Esophagus (tissue), 2 donors: ENCODE data around the gene PKD1. TPM values are rescaled to one million over a fixed set of nuclear protein-coding genes. Genes with fewer than 3 reads are reported as not detected.
"Not testable (repeated sequence)": the region's sequence is repeated elsewhere in the genome, so short reads cannot be mapped to it uniquely, and the experiment has no call there.

Experiments
- H3K27ac ChIP-seq, 2 donors: one replicate each; pipeline ENCODE4 v1.5.1; 2013; ENCODE audit warnings: low read depth in 2 of 2, mild to moderate bottlenecking in 2 of 2, inconsistent platforms in 1 of 2, low read length in 1 of 2, moderate library complexity in 1 of 2
- H3K27me3 ChIP-seq, 2 donors: one replicate each; pipeline ENCODE4 v1.6.1; 2013; ENCODE audit warnings: low read length in 2 of 2, control low read depth in 1 of 2, mild to moderate bottlenecking in 1 of 2; ENCODE audit not compliant: insufficient read depth in 2 of 2, control insufficient read depth in 1 of 2
- H3K36me3 ChIP-seq, 2 donors: one replicate each; pipeline ENCODE4 v1.6.1; 2013; ENCODE audit warnings: low read length in 1 of 2; ENCODE audit not compliant: control insufficient read depth in 2 of 2, insufficient read depth in 2 of 2
- H3K4me1 ChIP-seq, 2 donors: one replicate each; pipeline ENCODE4 v1.6.1; 2013; ENCODE audit warnings: low read length in 1 of 2; ENCODE audit not compliant: control insufficient read depth in 2 of 2, insufficient read depth in 2 of 2
- H3K4me3 ChIP-seq, 2 donors: one replicate each; pipeline ENCODE4 v1.5.1; 2013; ENCODE audit warnings: low read length in 2 of 2, mild to moderate bottlenecking in 2 of 2, low read depth in 1 of 2, moderate library complexity in 1 of 2
- H3K9me3 ChIP-seq, 2 donors: one replicate each; pipeline ENCODE4 v1.6.1; 2013; ENCODE audit warnings: mild to moderate bottlenecking in 2 of 2, low read depth in 1 of 2, low read length in 1 of 2, moderate library complexity in 1 of 2; ENCODE audit not compliant: control insufficient read depth in 2 of 2, insufficient read depth in 1 of 2
- WGBS, 2 donors: extraction: QIAGEN DNeasy Blood & Tissue Kit; methylation state at CpG; one replicate each; pipeline ENCODE4 v1.1.7; 2013; 5-methylcytosine and 5-hydroxymethylcytosine counted together
- polyA plus RNA-seq, 2 donors: library from polyadenylated mRNA; stranded (reverse); fragments of 200-250 nt; gene quantifications; one replicate each; pipeline ENCODE4 v1.2.3, GENCODE V29; 2013
- donor health status: healthy with polysubstance abuse.
- donor health status: Bipolar disorder and iron deficiency.

Gene PKD1
- polyA plus RNA-seq, 2 donors = 40.5 to 78.0 TPM

DNA sequence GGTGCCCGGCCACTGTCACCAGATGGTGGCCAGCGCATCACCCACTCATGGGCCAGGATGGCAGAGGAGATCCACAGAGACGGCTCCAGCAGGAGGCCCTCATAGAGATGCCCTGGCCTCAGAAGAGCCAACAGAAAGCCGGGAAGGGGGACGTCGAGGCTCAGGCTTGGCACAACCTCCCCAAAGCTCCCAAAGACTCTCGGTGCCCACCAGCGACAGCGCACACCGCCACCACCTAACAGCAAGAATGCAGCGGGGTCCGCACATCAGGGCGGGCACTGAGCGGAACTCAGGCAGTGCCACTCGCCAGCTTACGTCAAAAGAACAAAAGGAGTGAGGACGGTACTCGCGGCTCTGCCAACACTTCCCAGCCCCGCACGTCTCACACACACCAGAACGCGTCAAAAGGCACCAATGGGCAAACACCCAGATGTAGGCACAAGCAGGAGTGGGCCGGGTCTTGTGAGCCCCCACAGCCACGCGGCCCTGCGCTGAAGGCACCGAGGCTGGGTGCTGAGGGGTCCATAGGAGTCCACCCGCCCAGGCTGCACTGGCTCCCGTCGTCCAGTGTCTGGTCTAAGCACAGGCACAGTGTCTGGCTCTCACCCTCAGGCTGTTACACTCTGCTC is 8.7 kb downstream of the PKD1 start:
- H3K27me3 ChIP-seq, H3K9me3 ChIP-seq, H3K4me3 ChIP-seq, H3K36me3 ChIP-seq: not testable (repeated sequence)
- H3K27ac ChIP-seq = peak overlapping the region; percentile 84 to 91
- WGBS, 2 donors = 46 to 68% methylated on average over 31 of the region's 31 CpGs
- H3K4me1 ChIP-seq = peaks cover 8 to 36% of the 10 kb centered on the region in 2 donors

DNA sequence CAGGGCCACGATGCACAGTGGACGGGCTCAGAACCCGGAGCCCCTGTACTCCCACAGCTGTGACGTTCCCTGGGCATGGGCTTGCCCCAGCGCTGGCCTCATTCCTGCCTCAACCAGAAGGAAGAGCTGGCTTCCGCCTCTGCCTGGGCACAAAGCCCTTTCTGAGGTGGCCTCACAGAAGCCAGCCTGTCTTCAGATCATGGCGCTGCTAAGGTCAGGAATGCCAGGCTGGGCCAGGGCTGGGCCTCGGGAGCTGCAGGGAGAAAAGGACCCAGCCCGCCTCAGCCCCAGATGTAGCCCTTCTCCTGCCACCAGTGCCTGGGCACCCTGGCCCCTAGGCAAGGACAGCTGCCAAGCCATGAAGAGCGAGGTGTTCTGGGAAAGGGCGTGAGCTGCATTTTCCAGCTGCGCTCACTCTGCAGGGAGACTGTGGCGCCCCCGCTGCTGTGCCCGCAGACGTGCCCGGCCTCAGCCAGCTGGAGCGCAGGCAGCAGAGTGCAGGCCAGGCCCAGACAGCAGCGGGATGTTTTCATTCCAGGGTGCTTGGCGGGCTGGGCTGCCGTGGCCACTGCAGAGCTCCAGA is 9.4 kb downstream of the PKD1 start:
- H3K4me3 ChIP-seq, H3K9me3 ChIP-seq, H3K36me3 ChIP-seq, H3K27me3 ChIP-seq: not testable (repeated sequence)
- H3K27ac ChIP-seq = peak overlapping the region; percentile 84 to 91
- 22 to 37% methylated on average over 19 to 21 of the region's 21 CpGs for WGBS, 2 donors
- peaks cover 8 to 40% of the 10 kb centered on the region in 2 donors for H3K4me1 ChIP-seq

DNA sequence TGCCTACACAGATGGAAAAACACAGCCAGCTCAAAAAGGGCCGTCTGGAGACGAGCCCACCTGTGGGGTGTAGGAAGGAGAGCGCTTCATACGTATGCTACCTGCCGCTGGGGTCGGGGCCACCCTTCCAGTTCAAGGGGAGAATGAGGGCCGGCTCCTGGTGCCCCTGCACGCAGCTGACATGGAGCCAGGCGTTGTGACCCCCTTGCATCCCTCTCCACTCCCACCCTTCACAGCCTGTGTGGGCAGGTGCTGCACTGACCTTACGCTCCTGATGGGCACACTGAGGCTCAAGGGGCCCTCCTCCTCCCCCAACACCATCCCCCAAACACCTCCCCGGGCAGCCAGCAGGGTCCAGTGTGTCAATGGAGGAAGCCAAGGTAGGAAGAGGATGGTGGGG is 10.1 kb downstream of the PKD1 start:
- not testable (repeated sequence) for H3K36me3 ChIP-seq, H3K4me3 ChIP-seq, H3K27me3 ChIP-seq, H3K9me3 ChIP-seq
- peaks cover 8 to 40% of the 10 kb centered on the region in 2 donors for H3K4me1 ChIP-seq
- peak overlapping the region; percentile 84 to 91 for H3K27ac ChIP-seq
- 35 to 38% methylated on average over 11 of the region's 11 CpGs for WGBS, 2 donors

DNA sequence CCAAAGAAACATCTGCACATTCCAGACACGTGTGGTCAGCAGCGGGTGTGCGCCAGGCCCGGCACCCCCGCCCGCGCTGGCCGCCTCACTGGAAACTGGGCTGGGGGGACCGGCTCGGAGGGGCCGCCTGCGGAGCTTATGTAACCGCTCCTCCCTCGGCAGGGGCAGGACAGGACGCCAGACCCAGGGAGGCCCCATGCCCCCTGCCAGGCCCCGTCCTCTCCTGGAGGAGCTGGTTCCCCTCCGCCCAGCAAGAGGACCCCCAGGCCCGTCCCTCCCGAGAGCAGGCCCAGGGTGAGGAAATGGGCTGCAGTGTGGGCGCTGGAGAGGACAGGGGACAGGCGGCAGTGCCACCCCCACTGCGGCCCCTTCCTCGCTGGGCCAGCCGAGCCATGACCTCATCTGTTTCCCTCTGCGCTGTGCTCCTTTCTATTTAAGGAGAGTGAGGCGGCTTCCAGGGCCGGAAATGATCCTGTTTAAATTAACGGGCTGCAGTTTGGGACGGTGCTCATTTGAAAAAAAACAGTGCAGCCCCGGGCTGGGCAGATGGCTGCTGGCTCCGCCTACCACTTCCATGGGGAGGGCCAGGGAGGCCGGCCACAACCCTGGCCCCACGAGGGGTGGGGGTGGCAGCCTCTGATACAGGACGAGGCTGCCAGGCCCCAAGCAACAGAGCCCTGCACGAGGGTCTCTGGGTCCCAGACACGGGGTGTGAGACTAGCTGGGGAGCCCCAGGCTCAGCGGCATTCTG is 10.8 kb downstream of the PKD1 start:
- not testable (repeated sequence) for H3K9me3 ChIP-seq, H3K4me3 ChIP-seq, H3K36me3 ChIP-seq, H3K27me3 ChIP-seq
- Histone ChIP-seq H3K4me1 (peaks cover 8 to 40% of the 10 kb centered on the region in 2 donors), H3K27ac (peak overlapping the region; percentile 84 to 91)
- 23 to 32% methylated on average over 28 to 37 of the region's 37 CpGs for WGBS, 2 donors

DNA sequence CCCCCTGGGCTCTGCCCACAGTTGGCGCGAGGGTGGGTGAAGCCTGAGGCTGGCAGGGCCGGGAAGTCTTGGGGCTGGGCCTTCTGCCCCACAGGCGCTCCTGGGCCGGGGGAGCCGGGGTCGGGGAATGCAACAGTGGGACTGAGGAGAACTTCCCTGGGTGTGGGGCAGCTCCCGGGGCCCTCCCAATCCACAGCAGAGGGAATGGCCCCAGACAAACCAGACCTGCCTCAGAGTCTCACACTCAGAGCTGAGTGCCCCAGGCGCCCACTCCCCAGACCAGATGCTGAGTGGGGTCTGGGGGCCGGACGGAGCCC is 11.4 kb downstream of the PKD1 start:
- Histone ChIP-seq H3K27ac (peak overlapping the region; percentile 81 to 91), H3K4me1 (peaks cover 8 to 40% of the 10 kb centered on the region in 2 donors)
- WGBS, 2 donors = 26 to 30% methylated on average over 8 to 11 of the region's 11 CpGs
- H3K36me3 ChIP-seq, H3K4me3 ChIP-seq, H3K9me3 ChIP-seq, H3K27me3 ChIP-seq: not testable (repeated sequence)

DNA sequence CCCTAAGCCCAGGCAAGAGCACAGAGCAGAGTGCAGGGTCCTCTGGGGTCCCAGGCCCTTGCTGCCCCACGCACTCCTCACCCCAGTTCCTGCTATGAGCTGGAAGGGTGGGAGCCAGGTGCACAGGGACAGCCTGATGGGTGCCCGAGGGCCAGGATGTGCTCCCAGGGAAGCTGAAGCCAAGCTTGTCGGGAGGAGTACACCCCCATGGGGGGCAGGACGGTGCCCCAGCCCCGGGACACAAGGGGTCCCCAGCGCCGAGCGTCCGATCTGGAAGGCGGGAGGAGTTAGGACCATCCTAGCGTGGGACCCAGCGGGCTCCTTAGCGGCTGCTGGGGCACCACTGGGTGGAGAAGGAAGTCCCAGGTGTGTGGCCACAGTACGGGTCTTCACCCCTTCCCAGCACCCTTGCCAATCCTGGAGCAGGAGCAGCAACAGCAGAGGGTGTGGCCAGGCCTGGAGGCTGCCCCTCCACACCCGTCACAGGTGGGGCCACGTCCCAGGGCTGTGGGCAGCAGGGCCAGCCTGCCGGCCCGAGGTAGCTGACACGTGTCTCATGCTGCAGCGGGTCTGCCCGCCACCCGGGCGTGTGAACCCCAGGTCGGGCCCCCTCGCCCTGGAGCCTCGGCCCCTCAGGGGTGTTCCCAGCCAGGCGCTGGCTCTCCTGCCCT is 11.9 kb downstream of the PKD1 start:
- peaks cover 8 to 40% of the 10 kb centered on the region in 2 donors for H3K4me1 ChIP-seq
- peak overlapping the region; percentile 81 to 91 for H3K27ac ChIP-seq
- 32 to 36% methylated on average over 13 to 25 of the region's 27 CpGs for WGBS, 2 donors
- H3K27me3 ChIP-seq, H3K9me3 ChIP-seq, H3K36me3 ChIP-seq, H3K4me3 ChIP-seq: not testable (repeated sequence)

DNA sequence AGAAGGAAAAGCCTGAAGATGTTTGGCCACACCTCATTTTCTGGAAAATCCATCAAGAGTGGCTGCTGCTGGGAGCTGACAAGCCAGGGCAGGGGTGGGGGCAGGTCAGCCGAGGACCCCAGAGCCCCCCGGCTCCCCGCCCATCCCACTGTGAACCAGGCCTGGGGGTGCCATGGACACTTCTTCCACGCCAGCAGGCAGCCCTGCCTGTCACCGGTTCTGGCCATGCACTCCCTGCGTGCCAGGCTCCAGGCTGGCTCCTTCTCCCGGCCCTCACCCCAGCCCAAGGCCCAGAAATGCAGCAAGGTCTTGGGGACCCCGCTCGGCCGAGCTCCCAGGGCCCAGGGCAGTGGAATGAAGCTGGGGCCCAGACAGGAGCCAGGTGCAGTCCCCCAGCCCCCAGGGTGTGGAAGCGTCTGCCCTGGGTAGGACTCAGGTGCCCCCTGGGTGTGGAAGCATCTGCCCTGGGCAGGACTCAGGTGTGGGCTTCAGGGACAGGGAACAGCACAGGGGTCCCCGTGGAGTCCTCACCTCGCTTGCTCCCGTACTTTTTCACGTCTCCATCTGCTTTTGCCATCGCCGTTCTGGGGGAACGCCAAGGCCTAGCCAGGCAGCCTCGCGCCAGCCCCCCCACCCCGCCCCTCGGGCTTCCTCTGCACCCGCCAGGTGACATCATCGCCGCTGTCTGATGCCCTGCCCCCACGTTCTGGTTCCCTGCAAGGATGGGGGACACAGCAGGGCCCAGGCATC is 12.6 kb downstream of the PKD1 start:
- H3K9me3 ChIP-seq, H3K36me3 ChIP-seq, H3K4me3 ChIP-seq, H3K27me3 ChIP-seq: not testable (repeated sequence)
- 40 to 56% methylated on average over 14 to 21 of the region's 26 CpGs for WGBS, 2 donors
- Histone ChIP-seq H3K4me1 (peaks cover 8 to 40% of the 10 kb centered on the region in 2 donors), H3K27ac (peak overlapping the region in 1 of 2 donors; percentile 91)

DNA sequence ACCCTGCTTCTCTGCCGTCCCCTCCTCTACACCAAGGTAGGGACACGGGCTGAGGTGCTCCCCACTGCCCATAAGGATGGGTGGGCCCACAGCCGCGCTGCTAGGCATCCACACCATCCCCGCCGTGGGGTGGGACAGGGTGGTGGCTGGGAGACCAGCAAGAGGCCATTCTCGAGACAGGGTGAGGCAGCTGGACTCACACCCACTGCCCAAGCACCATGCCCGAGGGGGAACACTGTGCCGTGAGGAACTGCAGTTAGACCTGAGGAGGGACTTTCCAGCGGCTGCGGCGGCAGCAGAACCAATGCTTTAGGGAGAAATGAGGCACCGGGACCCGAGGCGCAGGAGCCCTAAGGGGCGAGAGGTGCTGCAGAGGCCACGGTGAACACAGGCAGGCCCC is 13.3 kb downstream of the PKD1 start:
- 61 to 71% methylated on average over 17 of the region's 17 CpGs for WGBS, 2 donors
- Histone ChIP-seq H3K4me3 (no peak overlapping the region), H3K27ac (peak overlapping the region; percentile 54 to 81), H3K4me1 (peaks cover 8 to 40% of the 10 kb centered on the region in 2 donors), H3K36me3 (peaks cover 0 to 2% of the 10 kb centered on the region in 2 donors), H3K27me3 (no peaks in the 10 kb centered on the region), H3K9me3 (no peaks in the 10 kb centered on the region)

DNA sequence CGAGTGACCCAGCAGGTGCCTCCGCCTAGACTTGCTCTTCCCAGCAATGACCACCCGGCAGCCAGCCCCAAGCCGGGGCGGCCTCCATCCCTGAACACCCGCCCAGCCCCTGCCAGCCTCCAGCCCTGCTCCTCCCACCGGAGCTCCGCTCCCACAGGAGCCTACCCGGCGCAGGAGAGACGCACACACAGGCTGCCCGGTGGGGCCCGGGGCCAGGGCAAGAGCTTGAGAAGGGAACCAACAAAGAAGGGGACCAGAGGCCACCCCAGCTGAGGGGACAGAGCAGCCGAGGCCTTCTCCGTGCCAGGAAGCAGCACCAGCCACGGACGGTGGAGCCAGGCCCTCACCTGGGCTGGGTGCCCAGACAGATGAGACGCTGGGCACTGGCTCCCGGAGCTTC is 13.8 kb downstream of the PKD1 start:
- 35 to 55% methylated on average over 17 to 19 of the region's 19 CpGs for WGBS, 2 donors
- Histone ChIP-seq H3K4me1 (peaks cover 6 to 35% of the 10 kb centered on the region in 2 donors), H3K4me3 (no peak overlapping the region), H3K27me3 (no peaks in the 10 kb centered on the region), H3K27ac (peak overlapping the region; percentile 10 to 79), H3K9me3 (no peaks in the 10 kb centered on the region), H3K36me3 (peaks cover 0 to 2% of the 10 kb centered on the region in 2 donors)
